ENCODE results near the gene KIAA1614.
A peak's percentile ranks its signal among the peaks of the same experiment; 100 is the strongest.

Gene KIAA1614

GRCh38 chr1:180906511-180906910 lies 6.2 kb upstream of the KIAA1614 start:
- Histone ChIP-seq H3K36me3 (no peaks in the 10 kb centered on the region), H3K9ac (no peak overlapping the region), H3K27me3 (peaks cover 49% of the 10 kb centered on the region), H3K4me1 (no peaks in the 10 kb centered on the region), H3K27ac (no peak overlapping the region), H3K4me3 (no peak overlapping the region), H3K4me2 (no peak overlapping the region), H4K20me1 (0 out of 2 replicates have a peak, but pooled peaks cover under 1% of the 10 kb centered on the region), H3K9me3 (0 out of 2 replicates have a peak, but pooled peaks cover 6% of the 10 kb centered on the region)
- no peak for TF ChIP-seq Cebpa-rat (IDR thresholded peaks at IDR 0.05)

DNA sequence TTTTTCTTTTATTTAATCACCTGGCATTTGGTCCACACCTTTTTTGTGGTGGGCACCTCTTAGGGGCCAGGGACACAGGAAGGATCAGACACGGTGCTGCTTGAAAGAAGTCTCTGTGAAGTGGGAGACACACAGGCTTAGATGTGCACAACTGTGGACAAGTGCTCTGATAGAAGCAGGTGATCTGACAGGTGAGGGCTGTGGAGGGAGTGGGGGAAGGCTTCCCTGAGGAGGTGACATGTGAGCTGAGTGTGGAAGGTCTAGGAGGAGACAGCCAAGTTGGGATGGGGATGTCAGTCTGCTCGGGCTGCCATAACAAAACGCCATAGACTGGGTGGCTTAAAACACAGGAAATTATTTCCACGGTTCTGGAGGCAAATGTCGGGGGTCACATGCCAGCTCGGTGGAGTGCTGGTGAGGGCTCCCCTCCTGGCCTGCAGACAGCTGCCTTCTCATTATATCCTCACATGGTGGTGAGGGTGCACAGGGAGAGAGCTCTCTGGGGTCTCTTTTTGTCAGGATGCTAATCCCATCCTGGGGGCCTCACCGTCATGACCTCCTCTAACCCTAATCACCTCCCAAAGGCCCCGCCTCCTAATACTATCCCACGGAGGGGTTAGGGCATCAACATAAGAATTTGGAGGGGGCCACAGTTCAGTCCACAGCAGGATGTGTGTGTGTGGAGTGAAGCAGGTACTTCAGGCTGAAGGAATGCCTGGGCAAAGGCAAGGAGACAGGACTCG lies 5.2 kb upstream of the KIAA1614 start:
- H3K4me2 ChIP-seq = no peak overlapping the region
- H4K20me1 ChIP-seq = peaks cover 10% of the 10 kb centered on the region
- TF ChIP-seq Cebpa-rat (IDR thresholded peaks at IDR 0.05) = no peak
- no peak overlapping the region for H3K27ac ChIP-seq
- H3K4me3 ChIP-seq = no peak overlapping the region
- no peak overlapping the region for H3K9ac ChIP-seq
- H3K9me3 ChIP-seq = 0 out of 2 replicates have a peak, but pooled peaks cover 6% of the 10 kb centered on the region
- H3K27me3 ChIP-seq = peaks cover 59% of the 10 kb centered on the region
- H3K36me3 ChIP-seq = no peaks in the 10 kb centered on the region
- H3K4me1 ChIP-seq = peaks cover 6% of the 10 kb centered on the region

DNA sequence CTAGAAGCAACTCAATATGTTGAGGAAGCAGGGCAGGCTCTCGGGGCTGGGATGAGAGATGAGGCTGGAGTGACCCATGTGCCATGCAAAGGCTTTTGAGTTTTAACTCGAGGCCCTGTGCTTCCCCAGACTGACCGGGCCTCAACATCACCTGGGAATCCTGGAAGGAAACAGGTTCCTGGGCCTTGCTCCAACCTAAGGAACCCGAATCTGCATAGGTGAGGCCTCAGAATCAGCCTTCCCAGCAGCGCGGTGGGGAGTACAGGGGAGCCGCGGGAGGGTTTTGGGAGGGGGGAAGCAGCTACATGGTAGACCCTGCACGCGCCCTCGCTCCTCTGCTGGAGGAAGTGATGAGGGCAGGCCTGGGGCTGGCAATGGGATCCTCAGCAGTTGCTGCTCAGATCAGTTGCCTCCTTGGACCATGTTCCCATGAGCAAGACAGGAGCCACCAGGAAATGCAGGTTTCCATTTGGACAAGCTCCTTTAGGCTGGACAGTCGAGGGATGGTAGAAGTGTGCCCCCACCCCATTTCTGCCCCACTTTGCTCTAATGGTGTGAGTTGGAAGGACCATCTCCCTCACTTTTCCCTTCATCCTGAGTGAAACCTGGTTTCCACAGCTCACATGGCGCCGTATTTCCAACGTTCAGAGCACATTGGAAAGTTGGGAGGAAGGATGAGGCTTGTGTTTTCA lies 4.5 kb upstream of the KIAA1614 start:
- peaks cover 13% of the 10 kb centered on the region for H3K4me1 ChIP-seq
- no peaks in the 10 kb centered on the region for H3K36me3 ChIP-seq
- no peak overlapping the region for H3K27ac ChIP-seq
- H3K4me3 ChIP-seq = no peak overlapping the region
- peaks cover 66% of the 10 kb centered on the region for H3K27me3 ChIP-seq
- no peak overlapping the region for H3K9ac ChIP-seq
- 0 out of 2 replicates have a peak, but pooled peaks cover 6% of the 10 kb centered on the region for H3K9me3 ChIP-seq
- peaks cover 17% of the 10 kb centered on the region for H4K20me1 ChIP-seq
- TF ChIP-seq Cebpa-rat (IDR thresholded peaks at IDR 0.05) = no peak
- H3K4me2 ChIP-seq = no peak overlapping the region

DNA sequence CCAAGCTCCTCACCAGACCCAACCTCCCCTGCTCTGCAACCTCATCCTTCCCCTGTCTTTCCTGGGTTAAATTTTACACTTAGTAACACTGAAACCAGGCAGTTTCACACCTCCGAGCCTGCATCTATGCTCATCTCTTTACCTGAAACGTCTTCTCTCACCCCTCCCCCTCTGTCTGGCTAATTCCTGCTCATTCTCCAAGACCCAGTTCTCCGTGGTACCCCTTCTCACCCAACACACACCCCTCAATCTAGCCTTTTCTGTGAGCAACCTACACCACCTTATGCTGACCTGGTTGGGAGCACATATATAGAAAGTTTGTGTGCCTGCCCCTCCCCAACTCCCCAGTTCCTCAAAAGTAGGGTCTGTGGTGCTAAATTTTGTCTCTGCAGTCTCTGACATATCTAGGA lies 3.7 kb upstream of the KIAA1614 start:
- H3K4me2 ChIP-seq = no peak overlapping the region
- H3K4me1 ChIP-seq = peaks cover 17% of the 10 kb centered on the region
- no peaks in the 10 kb centered on the region for H3K36me3 ChIP-seq
- no peak overlapping the region for H3K9ac ChIP-seq
- H4K20me1 ChIP-seq = peaks cover 21% of the 10 kb centered on the region
- peaks cover 74% of the 10 kb centered on the region for H3K27me3 ChIP-seq
- TF ChIP-seq Cebpa-rat (IDR thresholded peaks at IDR 0.05) = no peak
- H3K4me3 ChIP-seq = no peak overlapping the region
- H3K9me3 ChIP-seq = 0 out of 2 replicates have a peak, but pooled peaks cover 1% of the 10 kb centered on the region
- no peak overlapping the region for H3K27ac ChIP-seq

DNA sequence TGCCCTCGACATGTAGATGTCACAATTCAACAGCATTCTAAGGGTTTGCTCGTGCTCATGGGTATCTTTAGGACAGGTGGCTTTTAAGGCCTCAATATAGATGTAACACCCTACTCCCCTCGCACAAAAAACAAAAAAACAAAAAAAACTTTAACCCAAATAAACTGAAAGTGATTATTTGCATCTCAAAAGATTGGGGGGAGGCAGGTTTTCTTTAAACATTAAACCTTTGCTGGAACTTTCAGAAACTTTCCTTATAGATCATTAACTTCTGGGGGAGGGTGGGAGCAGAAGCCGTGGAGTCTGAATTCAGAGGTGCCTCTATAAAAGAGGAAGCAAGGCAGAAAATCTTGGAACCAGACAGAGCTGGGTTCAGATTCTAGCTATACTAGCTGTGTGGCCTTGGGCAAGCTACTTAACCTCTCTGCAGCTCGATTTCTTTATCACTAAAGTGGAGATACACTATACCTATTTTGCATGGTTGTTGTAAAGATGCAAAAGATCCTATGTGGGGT lies 3.2 kb upstream of the KIAA1614 start:
- Histone ChIP-seq H3K36me3 (no peaks in the 10 kb centered on the region), H3K9ac (no peak overlapping the region), H4K20me1 (peaks cover 21% of the 10 kb centered on the region), H3K4me1 (peaks cover 17% of the 10 kb centered on the region), H3K27me3 (peaks cover 79% of the 10 kb centered on the region), H3K4me2 (no peak overlapping the region), H3K27ac (no peak overlapping the region), H3K9me3 (no peaks in the 10 kb centered on the region), H3K4me3 (no peak overlapping the region)
- TF ChIP-seq Cebpa-rat (IDR thresholded peaks at IDR 0.05) = no peak

DNA sequence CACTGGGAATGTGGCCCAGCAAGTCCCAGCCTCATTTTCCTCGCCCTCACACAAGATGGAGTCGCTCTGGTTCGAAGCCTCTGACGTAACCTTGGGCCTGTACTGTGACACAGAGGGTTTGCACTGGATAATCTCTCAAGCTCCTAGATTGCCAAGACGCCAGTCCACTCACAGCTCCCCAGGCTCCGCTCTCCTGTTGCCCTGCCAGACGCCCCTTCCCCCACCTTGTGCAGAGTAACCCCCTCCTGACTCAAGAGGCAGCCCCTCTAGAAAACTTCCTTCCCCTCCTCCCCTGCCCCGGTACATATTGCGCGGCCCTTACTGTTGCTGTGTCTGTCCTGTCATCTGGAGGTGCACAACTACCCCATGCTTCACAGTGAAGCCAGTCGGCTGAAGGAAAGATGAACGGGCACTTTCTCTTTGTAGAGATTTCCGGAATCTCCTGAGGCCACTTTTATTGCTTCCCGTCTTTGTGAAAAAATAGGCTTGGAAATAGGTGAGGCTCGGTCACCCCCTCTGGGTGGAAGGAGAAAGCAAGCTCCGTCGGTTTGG lies 981 bp upstream of the KIAA1614 start:
- TF ChIP-seq Cebpa-rat (IDR thresholded peaks at IDR 0.05) = no peak
- Histone ChIP-seq H3K36me3 (no peaks in the 10 kb centered on the region), H3K9ac (no peak overlapping the region), H3K4me2 (peak overlapping the region; percentile 98), H3K4me1 (peaks cover 17% of the 10 kb centered on the region), H4K20me1 (peaks cover 21% of the 10 kb centered on the region), H3K9me3 (no peaks in the 10 kb centered on the region), H3K27me3 (peaks cover 100% of the 10 kb centered on the region), H3K4me3 (peak overlapping the region; percentile 69), H3K27ac (no peak overlapping the region)

GRCh38 chr1:180912211-180912800 lies 391 bp upstream of the KIAA1614 start:
- Histone ChIP-seq H4K20me1 (peaks cover 21% of the 10 kb centered on the region), H3K9ac (peak overlapping the region; percentile 60), H3K27me3 (peaks cover 96% of the 10 kb centered on the region), H3K4me3 (peak overlapping the region; percentile 69), H3K4me1 (peaks cover 17% of the 10 kb centered on the region), H3K9me3 (no peaks in the 10 kb centered on the region), H3K36me3 (no peaks in the 10 kb centered on the region), H3K27ac (no peak overlapping the region), H3K4me2 (peak overlapping the region; percentile 98)
- TF ChIP-seq Cebpa-rat (IDR thresholded peaks at IDR 0.05) = no peak

DNA sequence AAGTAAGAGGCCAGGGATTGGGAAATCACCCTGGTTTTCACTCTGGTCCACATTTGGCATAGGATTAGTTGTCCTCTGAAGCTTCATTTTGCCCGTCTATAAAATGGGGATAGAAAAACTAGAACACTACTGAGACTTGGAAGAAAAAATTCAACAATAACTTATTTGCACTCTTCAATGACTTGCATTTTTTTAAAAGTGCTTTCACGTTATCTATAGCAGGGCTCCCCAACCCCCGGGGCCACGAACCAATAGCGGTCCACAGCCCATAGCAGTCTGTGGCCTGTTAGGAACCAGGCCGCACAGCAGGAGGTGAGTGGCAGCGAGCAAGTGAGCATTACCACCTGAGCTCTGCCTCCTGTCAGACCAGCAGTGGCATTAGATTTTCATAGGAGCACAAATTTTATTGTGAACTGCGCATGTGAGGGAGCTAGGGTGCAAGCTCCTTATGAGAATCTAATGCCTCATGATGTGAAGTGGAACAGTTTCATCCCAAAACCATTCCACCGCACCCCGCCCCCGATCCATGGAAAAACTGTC lies 2.8 kb downstream of the KIAA1614 start:
- H3K4me2 ChIP-seq = no peak overlapping the region
- H3K9ac ChIP-seq = no peak overlapping the region
- H3K27me3 ChIP-seq = peaks cover 64% of the 10 kb centered on the region
- no peak overlapping the region for H3K27ac ChIP-seq
- TF ChIP-seq Cebpa-rat (IDR thresholded peaks at IDR 0.05) = no peak
- H3K4me1 ChIP-seq = peaks cover 46% of the 10 kb centered on the region
- no peak overlapping the region for H3K4me3 ChIP-seq
- H4K20me1 ChIP-seq = peaks cover 21% of the 10 kb centered on the region
- no peaks in the 10 kb centered on the region for H3K9me3 ChIP-seq
- no peaks in the 10 kb centered on the region for H3K36me3 ChIP-seq

GRCh38 chr1:180916012-180916770 lies 3.5 kb downstream of the KIAA1614 start:
- Histone ChIP-seq H3K27ac (no peak overlapping the region), H3K27me3 (peaks cover 57% of the 10 kb centered on the region), H3K9me3 (no peaks in the 10 kb centered on the region), H3K4me3 (no peak overlapping the region), H3K36me3 (no peaks in the 10 kb centered on the region), H3K4me1 (peaks cover 46% of the 10 kb centered on the region), H3K9ac (no peak overlapping the region), H3K4me2 (no peak overlapping the region), H4K20me1 (peaks cover 21% of the 10 kb centered on the region)
- no peak for TF ChIP-seq Cebpa-rat (IDR thresholded peaks at IDR 0.05)
